CD14-positive monocyte (primary cell): ENCODE data around the gene SMC3. TPM values are rescaled to one million over a fixed set of nuclear protein-coding genes. Genes with fewer than 3 reads are reported as not detected.

Experiments
- DNase-seq, 3 donors: peaks; one replicate each; pipeline ENCODE4 v3.0.0-alpha.2; 2011 to 2022
- H2AFZ ChIP-seq: 2 replicates; pipeline ENCODE4 v1.6.0; 2012; ENCODE audit warnings: mild to moderate bottlenecking, low read depth, low read length, inconsistent platforms; ENCODE audit not compliant: insufficient read depth, poor library complexity, severe bottlenecking
- H3K27ac ChIP-seq, 2 donors: 1 replicate in 1 of 2; 2 replicates in 1 of 2; pipeline ENCODE4 v1.5.1; 2012 to 2013; ENCODE audit warnings: low read length in 2 of 2, control low read depth in 1 of 2, inconsistent platforms in 1 of 2, low read depth in 1 of 2, mild to moderate bottlenecking in 1 of 2
- H3K27me3 ChIP-seq, 2 donors: one replicate each; pipeline versions ENCODE4 v1.6.0 to v1.6.1; 2011 to 2013; ENCODE audit warnings: low read length in 2 of 2; ENCODE audit not compliant: control insufficient read depth in 2 of 2, insufficient read depth in 2 of 2
- H3K36me3 ChIP-seq, 2 donors: replicated peaks in 1 of 2; 1 replicate in 1 of 2; 2 replicates in 1 of 2; pipeline versions ENCODE4 v1.5.1 to v1.6.1; 2012 to 2013; ENCODE audit warnings: low read length in 2 of 2, control low read depth in 1 of 2, inconsistent platforms in 1 of 2, mild to moderate bottlenecking in 1 of 2; ENCODE audit not compliant: insufficient read depth in 2 of 2, control insufficient read depth in 1 of 2
- H3K4me1 ChIP-seq, 2 donors: 1 replicate in 1 of 2; 2 replicates in 1 of 2; pipeline versions ENCODE4 v1.5.1 to v1.6.1; 2012 to 2013; ENCODE audit warnings: low read length in 2 of 2, control low read depth in 1 of 2, inconsistent platforms in 1 of 2, mild to moderate bottlenecking in 1 of 2, moderate library complexity in 1 of 2; ENCODE audit not compliant: insufficient read depth in 2 of 2, control insufficient read depth in 1 of 2
- H3K4me2 ChIP-seq: replicated peaks from 2 replicates; pipeline ENCODE3; 2012; ENCODE audit warnings: low read length, moderate library complexity, mild to moderate bottlenecking; ENCODE audit not compliant: poor library complexity, severe bottlenecking; ENCODE audit errors: extremely low read depth
- H3K4me3 ChIP-seq, 3 experiments: fragments of 200-600 bp in 1 of 3; sonication (generic) in 1 of 3; replicated peaks in 1 of 3; 1 replicate in 2 of 3; 2 replicates in 1 of 3; pipeline ENCODE4 v1.5.1; 2011 to 2013; ENCODE audit warnings: low read length in 3 of 3, mild to moderate bottlenecking in 3 of 3, control low read depth in 2 of 3, low read depth in 2 of 3, inconsistent platforms in 1 of 3, moderate library complexity in 1 of 3
- H3K79me2 ChIP-seq: 2 replicates; pipeline ENCODE4 v1.6.0; 2012; ENCODE audit warnings: mild to moderate bottlenecking, control low read depth, inconsistent platforms, low read length, moderate library complexity; ENCODE audit not compliant: insufficient read depth
- H3K9ac ChIP-seq: 2 replicates; pipeline ENCODE4 v1.6.0; 2017; ENCODE audit warnings: low read length, mild to moderate bottlenecking; ENCODE audit not compliant: insufficient read depth, poor library complexity, severe bottlenecking
- H3K9me3 ChIP-seq, 2 donors: replicated peaks in 1 of 2; 1 replicate in 1 of 2; 2 replicates in 1 of 2; pipeline versions ENCODE4 v1.5.1 to v1.6.1; 2012 to 2013; ENCODE audit warnings: low read length in 2 of 2, control low read depth in 1 of 2; ENCODE audit not compliant: control insufficient read depth in 1 of 2, insufficient read depth in 1 of 2
- H4K20me1 ChIP-seq: 2 replicates; pipeline ENCODE4 v1.6.0; 2012; ENCODE audit warnings: mild to moderate bottlenecking, low read length, control low read depth, moderate library complexity; ENCODE audit not compliant: insufficient read depth
- H3K27ac Mint-ChIP-seq, 7 donors: one replicate each; pipeline ENCODE4 v1.8.0; 2020; ENCODE audit warnings: mild to moderate bottlenecking in 7 of 7, mixed read lengths in 7 of 7, moderate library complexity in 6 of 7, inconsistent platforms in 2 of 7
- H3K27me3 Mint-ChIP-seq, 3 donors: one replicate each; pipeline ENCODE4 v1.8.0; 2021 to 2022; ENCODE audit warnings: low read depth in 3 of 3, mild to moderate bottlenecking in 3 of 3, mixed read lengths in 3 of 3, moderate library complexity in 3 of 3, inconsistent platforms in 1 of 3
- H3K36me3 Mint-ChIP-seq, 2 donors: one replicate each; pipeline ENCODE4 v1.8.0; 2020; ENCODE audit warnings: mixed read lengths in 2 of 2, inconsistent platforms in 1 of 2, mild to moderate bottlenecking in 1 of 2
- H3K4me1 Mint-ChIP-seq: one replicate; pipeline ENCODE4 v1.8.0; 2020; ENCODE audit warnings: mild to moderate bottlenecking, mixed read lengths
- H3K4me3 Mint-ChIP-seq, 2 donors: one replicate each; pipeline ENCODE4 v1.8.0; 2020; ENCODE audit warnings: mild to moderate bottlenecking in 2 of 2, mixed read lengths in 2 of 2, moderate library complexity in 1 of 2
- H3K9me3 Mint-ChIP-seq, 7 donors: one replicate each; pipeline ENCODE4 v1.8.0; 2020 to 2022; ENCODE audit warnings: mixed read lengths in 7 of 7, mild to moderate bottlenecking in 6 of 7, moderate library complexity in 6 of 7, inconsistent platforms in 2 of 7
- CTCF ChIP-seq: fragments of 200-600 bp; IDR thresholded peaks from one replicate; pipeline ENCODE4 v1.8.0; 2022; ENCODE audit warnings: antibody characterized with exemption, mild to moderate bottlenecking
- WGBS: methylation state at CpG from one replicate; pipeline ENCODE4 v1.1.5; 2013; ENCODE audit warnings: missing lambda C conversion rate; ENCODE audit not compliant: insufficient coverage; 5-methylcytosine and 5-hydroxymethylcytosine counted together
- intact Hi-C, 2 donors: fragments of 100-400 bp; cut with micrococcal nuclease; formaldehyde crosslinking; loops; one replicate each; pipeline versions ENCODE4 v1.15.0 to v1.15.1; 2023
- polyA plus RNA-seq, 3 donors: library from polyadenylated mRNA; depleted of rRNA in 1 of 3; unstranded in 2 of 3; stranded (reverse) in 1 of 3; fragments of 300-500 nt in 2 of 3; fragments of >200 nt in 1 of 3; fragmentation: Illumina TruSeq in 2 of 3; gene quantifications; 1 replicate in 2 of 3; 2 replicates in 1 of 3; pipeline ENCODE4 v1.2.3, GENCODE V29; 2012 to 2021

Gene SMC3
- polyA plus RNA-seq, 3 donors, result 5.0 to 33.9 (median 21.1) TPM

GRCh38 chr10:110547139-110547761, 20.2 kb upstream of the SMC3 start:
- Histone ChIP-seq H3K9me3 (no peaks in the 10 kb centered on the region), H3K36me3 (no peaks in the 10 kb centered on the region), H3K4me1 (no peaks in the 10 kb centered on the region), H3K79me2 (no peaks in the 10 kb centered on the region), H3K4me2 (no peak overlapping the region), H3K27ac (no peak overlapping the region), H3K4me3 (no peak overlapping the region), H4K20me1 (no peaks in the 10 kb centered on the region), H2AFZ (no peak overlapping the region), H3K9ac (no peak overlapping the region), H3K27me3 (no peaks in the 10 kb centered on the region)
- H3K9me3 Mint-ChIP-seq, result no peaks in the 10 kb centered on the region
- no peak overlapping the region for H3K27ac Mint-ChIP-seq
- peaks cover 2% of the 10 kb centered on the region for H3K4me1 Mint-ChIP-seq
- no peaks in the 10 kb centered on the region for H3K36me3 Mint-ChIP-seq
- peaks cover 2 to 6% (median 3%) of the 10 kb centered on the region in 3 donors for H3K27me3 Mint-ChIP-seq
- TF ChIP-seq CTCF, result peak; percentile 83
- DNase-seq, result peak; percentile 37 to 67 (median 66)
- no peak overlapping the region for H3K4me3 Mint-ChIP-seq
- WGBS, result no CpG with 5 or more reads among the region's 8 CpGs
- intact Hi-C loops, result loop anchor here (1.0 to 5.0 kb wide), 5 partner anchors 50 to 240 kb away; partner anchors contain the start of gene DUSP5 (in 1 of the 2)

GRCh38 chr10:110548002-110548401, 19.5 kb upstream of the SMC3 start:
- intact Hi-C loops, result loop anchor here (5.0 kb wide), 3 partner anchors 51 to 191 kb away; partner anchors contain the start of gene DUSP5 (in 1 of the 2)
- no peak overlapping the region for H3K4me2 ChIP-seq

More at GRCh38 chr10:110548002-110548401, 19.5 kb upstream of the SMC3 start:
- no peaks in the 10 kb centered on the region for H4K20me1 ChIP-seq
- H3K9me3 ChIP-seq, result no peaks in the 10 kb centered on the region
- no peak overlapping the region for H3K4me3 ChIP-seq
- Mint-ChIP-seq H3K27me3 (peaks cover 2 to 6% (median 4%) of the 10 kb centered on the region in 3 donors), H3K4me3 (no peak overlapping the region), H3K36me3 (no peaks in the 10 kb centered on the region), H3K4me1 (peaks cover 2% of the 10 kb centered on the region), H3K27ac (no peak overlapping the region), H3K9me3 (no peaks in the 10 kb centered on the region)
- no peak for DNase-seq
- no peak overlapping the region for H2AFZ ChIP-seq
- no peaks in the 10 kb centered on the region for H3K79me2 ChIP-seq
- no peak overlapping the region for H3K9ac ChIP-seq
- no peaks in the 10 kb centered on the region for H3K4me1 ChIP-seq
- TF ChIP-seq CTCF, result no peak
- H3K36me3 ChIP-seq, result no peaks in the 10 kb centered on the region
- H3K27ac ChIP-seq, result no peak overlapping the region
- no peaks in the 10 kb centered on the region for H3K27me3 ChIP-seq
- WGBS, result no CpG with 5 or more reads among the region's 5 CpGs
